Effector memory CD8-positive, alpha-beta T cell (primary cell): ENCODE data around the gene PLA2G4F.
A peak's percentile ranks its signal among the peaks of the same experiment; 100 is the strongest.

ENCODE experiments used
- ATAC-seq: fragments of 150-1000 bp; cut with Tn5 transposase; replicated peaks from 2 replicates; pipeline ENCODE4 v1.10.0; 2021; ENCODE audit warnings: mild to moderate bottlenecking, moderate library complexity
- DNase-seq, 3 experiments: peaks; one replicate each; pipeline ENCODE4 v3.0.0; 2021
- H3K27ac Mint-ChIP-seq, 2 donors: one replicate each; pipeline ENCODE4 v1.8.0; 2022; ENCODE audit warnings: mild to moderate bottlenecking in 2 of 2, mixed read lengths in 2 of 2, moderate library complexity in 2 of 2
- H3K27me3 Mint-ChIP-seq, 2 donors: one replicate each; pipeline ENCODE4 v1.8.0; 2022; ENCODE audit warnings: mixed read lengths in 2 of 2
- H3K36me3 Mint-ChIP-seq: one replicate; pipeline ENCODE4 v1.8.0; 2022; ENCODE audit warnings: mild to moderate bottlenecking, moderate library complexity, mixed read lengths; ENCODE audit not compliant: insufficient read depth
- H3K4me1 Mint-ChIP-seq, 2 donors: one replicate each; pipeline ENCODE4 v1.8.0; 2022; ENCODE audit warnings: low read depth in 2 of 2, mixed read lengths in 2 of 2
- H3K4me3 Mint-ChIP-seq, 2 donors: one replicate each; pipeline ENCODE4 v1.8.0; 2022; ENCODE audit warnings: mild to moderate bottlenecking in 2 of 2, mixed read lengths in 2 of 2, moderate library complexity in 2 of 2
- H3K9me3 Mint-ChIP-seq, 2 donors: one replicate each; pipeline ENCODE4 v1.8.0; 2022; ENCODE audit warnings: mixed read lengths in 2 of 2
- total RNA-seq, 9 experiments: gene quantifications; one replicate each; lab custom pipeline; 2026; lab: John Stamatoyannopoulos, UW

The PLA2G4F gene, protein sequence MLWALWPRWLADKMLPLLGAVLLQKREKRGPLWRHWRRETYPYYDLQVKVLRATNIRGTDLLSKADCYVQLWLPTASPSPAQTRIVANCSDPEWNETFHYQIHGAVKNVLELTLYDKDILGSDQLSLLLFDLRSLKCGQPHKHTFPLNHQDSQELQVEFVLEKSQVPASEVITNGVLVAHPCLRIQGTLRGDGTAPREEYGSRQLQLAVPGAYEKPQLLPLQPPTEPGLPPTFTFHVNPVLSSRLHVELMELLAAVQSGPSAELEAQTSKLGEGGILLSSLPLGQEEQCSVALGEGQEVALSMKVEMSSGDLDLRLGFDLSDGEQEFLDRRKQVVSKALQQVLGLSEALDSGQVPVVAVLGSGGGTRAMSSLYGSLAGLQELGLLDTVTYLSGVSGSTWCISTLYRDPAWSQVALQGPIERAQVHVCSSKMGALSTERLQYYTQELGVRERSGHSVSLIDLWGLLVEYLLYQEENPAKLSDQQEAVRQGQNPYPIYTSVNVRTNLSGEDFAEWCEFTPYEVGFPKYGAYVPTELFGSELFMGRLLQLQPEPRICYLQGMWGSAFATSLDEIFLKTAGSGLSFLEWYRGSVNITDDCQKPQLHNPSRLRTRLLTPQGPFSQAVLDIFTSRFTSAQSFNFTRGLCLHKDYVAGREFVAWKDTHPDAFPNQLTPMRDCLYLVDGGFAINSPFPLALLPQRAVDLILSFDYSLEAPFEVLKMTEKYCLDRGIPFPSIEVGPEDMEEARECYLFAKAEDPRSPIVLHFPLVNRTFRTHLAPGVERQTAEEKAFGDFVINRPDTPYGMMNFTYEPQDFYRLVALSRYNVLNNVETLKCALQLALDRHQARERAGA
- total RNA-seq: 0 to 0.11 (median 0.06) reads per million in 9 experiments

- DNase-seq (no peak), ATAC-seq (no peak)
- no peaks in the 10 kb centered on the region for H3K9me3 Mint-ChIP-seq
- H3K36me3 Mint-ChIP-seq: no peaks in the 10 kb centered on the region
- H3K4me1 Mint-ChIP-seq: no peaks in the 10 kb centered on the region
- H3K4me3 Mint-ChIP-seq: no peak within 1 kb of the TSS
- no peaks in the 10 kb centered on the region for H3K27me3 Mint-ChIP-seq
- no peak within 1 kb of the TSS for H3K27ac Mint-ChIP-seq
These were observed at the start of gene PLA2G4F for GRCh38 chr15:42156243-42156922. PLA2G4F (minus strand) TSS chr15:42156636; CDS start chr15:42156549, 87 bp downstream.

DNA sequence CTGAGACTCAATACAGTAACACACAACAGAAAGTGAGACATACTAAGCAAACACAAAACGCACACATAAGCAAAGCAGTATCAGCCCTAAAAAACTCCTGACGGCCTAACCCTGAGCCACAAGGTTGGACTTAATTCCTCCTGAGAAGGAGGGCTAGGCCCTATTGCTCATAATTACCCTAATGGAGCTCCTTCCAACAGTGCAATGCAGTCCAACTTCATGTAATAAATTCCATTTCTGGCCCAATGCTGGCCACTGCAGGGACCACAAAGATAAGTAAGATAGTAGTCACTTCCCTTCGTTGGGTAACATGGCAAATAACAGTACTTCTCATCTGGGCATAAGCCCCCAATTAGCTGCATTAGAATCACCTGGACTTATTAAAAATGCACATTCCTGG, 47.5 kb upstream of the PLA2G4F start:
- no peak overlapping the region for H3K27ac Mint-ChIP-seq
- no peaks in the 10 kb centered on the region for H3K9me3 Mint-ChIP-seq
- peaks cover 7% of the 10 kb centered on the region for H3K36me3 Mint-ChIP-seq
- DNase-seq (no peak), ATAC-seq (no peak)
- H3K4me3 Mint-ChIP-seq: no peak overlapping the region
- no peaks in the 10 kb centered on the region for H3K27me3 Mint-ChIP-seq
- H3K4me1 Mint-ChIP-seq: peaks cover 31 to 53% of the 10 kb centered on the region in 2 donors

DNA sequence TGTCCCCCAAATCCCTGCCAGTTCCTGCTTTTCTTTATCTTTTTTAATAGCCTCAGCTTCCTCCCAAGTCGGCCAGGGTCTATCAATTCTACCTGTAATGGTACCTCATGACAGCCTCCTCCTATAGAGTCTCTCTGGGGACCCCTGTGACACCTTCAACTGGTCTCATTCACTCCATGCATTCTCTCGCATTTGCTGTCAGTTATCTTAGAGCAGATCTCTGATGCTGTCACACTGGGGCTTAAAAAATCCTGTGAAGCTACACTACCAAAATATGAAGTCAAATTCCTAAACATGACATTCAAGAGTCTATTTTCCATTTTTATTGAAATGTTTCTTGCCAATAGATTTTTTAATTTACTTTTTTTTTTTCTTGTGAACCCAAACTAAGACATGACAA, 46.2 kb upstream of the PLA2G4F start:
- peaks cover 12% of the 10 kb centered on the region for H3K36me3 Mint-ChIP-seq
- no peak overlapping the region for H3K4me3 Mint-ChIP-seq
- H3K4me1 Mint-ChIP-seq: peaks cover 25 to 47% of the 10 kb centered on the region in 2 donors
- H3K9me3 Mint-ChIP-seq: no peaks in the 10 kb centered on the region
- H3K27me3 Mint-ChIP-seq: no peaks in the 10 kb centered on the region
- H3K27ac Mint-ChIP-seq: peak overlapping the region in 1 of 2 donors; percentile 90
- ATAC-seq: no peak
- DNase-seq: no peak

- no peaks in the 10 kb centered on the region for H3K27me3 Mint-ChIP-seq
- no peak overlapping the region for H3K4me3 Mint-ChIP-seq
- ATAC-seq (no peak), DNase-seq (no peak)
- no peaks in the 10 kb centered on the region for H3K9me3 Mint-ChIP-seq
- peaks cover 18 to 39% of the 10 kb centered on the region in 2 donors for H3K4me1 Mint-ChIP-seq
- peaks cover 18% of the 10 kb centered on the region for H3K36me3 Mint-ChIP-seq
- H3K27ac Mint-ChIP-seq: no peak overlapping the region
These were observed 45.4 kb upstream of the PLA2G4F start for GRCh38 chr15:42201801-42202200.

DNA sequence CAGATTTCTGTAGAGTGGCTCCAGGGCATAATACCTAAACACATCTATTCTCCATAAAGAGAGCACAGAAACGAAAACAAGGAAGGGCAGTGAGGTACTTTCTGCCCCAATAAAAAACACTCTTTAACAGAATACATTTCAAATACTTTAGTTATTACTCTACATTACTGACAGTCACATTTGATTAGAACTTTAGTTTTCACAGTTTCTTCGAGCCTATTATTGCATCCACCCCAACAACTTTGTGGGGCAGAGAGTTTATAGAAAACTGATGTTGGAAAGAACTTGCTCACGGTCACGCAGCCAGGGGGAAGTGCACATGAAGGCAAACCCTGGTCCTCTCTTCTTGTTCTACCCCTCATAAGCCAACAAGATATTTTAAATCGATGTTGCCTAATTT, 42.7 kb upstream of the PLA2G4F start:
- no peak for ATAC-seq

GRCh38 chr15:42198516-42198915, 42.1 kb upstream of the PLA2G4F start:
- Mint-ChIP-seq H3K9me3 (no peaks in the 10 kb centered on the region), H3K27me3 (no peaks in the 10 kb centered on the region), H3K4me3 (no peak overlapping the region), H3K4me1 (peaks cover 6 to 29% of the 10 kb centered on the region in 2 donors), H3K36me3 (peaks cover 26% of the 10 kb centered on the region), H3K27ac (no peak overlapping the region)
- ATAC-seq (no peak), DNase-seq (no peak)

More for the DNA sequence above, 42.7 kb upstream of the PLA2G4F start:
- Mint-ChIP-seq H3K27me3 (no peaks in the 10 kb centered on the region), H3K9me3 (no peaks in the 10 kb centered on the region), H3K4me1 (peaks cover 3 to 30% of the 10 kb centered on the region in 2 donors), H3K36me3 (peaks cover 25% of the 10 kb centered on the region), H3K4me3 (no peak overlapping the region), H3K27ac (peak overlapping the region in 1 of 2 donors; percentile 7)
- no peak for DNase-seq

DNA sequence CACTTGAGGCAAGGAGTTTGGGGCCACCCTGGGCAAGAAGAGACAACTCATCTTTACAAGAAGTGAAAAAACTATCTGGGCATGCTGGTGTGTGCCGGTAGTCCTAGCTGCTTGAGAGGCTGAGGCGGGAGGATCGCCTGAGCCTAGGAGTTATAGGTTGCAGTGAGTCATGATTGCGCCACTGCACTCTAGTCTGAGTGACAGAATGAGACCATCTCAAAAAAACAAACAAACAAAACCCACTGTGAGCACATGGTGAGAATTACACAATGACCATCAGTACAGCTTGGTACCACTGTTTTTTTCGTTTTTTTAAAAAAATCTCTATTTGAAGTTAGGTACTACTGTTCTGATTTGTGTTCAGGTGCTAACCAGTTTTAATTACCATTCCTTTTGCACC, 38.1 kb upstream of the PLA2G4F start:
- Mint-ChIP-seq H3K27me3 (no peaks in the 10 kb centered on the region), H3K9me3 (no peaks in the 10 kb centered on the region), H3K4me3 (no peak overlapping the region), H3K4me1 (peaks cover 3 to 21% of the 10 kb centered on the region in 2 donors), H3K27ac (peak overlapping the region in 1 of 2 donors; percentile 84), H3K36me3 (peaks cover 36% of the 10 kb centered on the region)
- ATAC-seq (no peak), DNase-seq (no peak)

DNA sequence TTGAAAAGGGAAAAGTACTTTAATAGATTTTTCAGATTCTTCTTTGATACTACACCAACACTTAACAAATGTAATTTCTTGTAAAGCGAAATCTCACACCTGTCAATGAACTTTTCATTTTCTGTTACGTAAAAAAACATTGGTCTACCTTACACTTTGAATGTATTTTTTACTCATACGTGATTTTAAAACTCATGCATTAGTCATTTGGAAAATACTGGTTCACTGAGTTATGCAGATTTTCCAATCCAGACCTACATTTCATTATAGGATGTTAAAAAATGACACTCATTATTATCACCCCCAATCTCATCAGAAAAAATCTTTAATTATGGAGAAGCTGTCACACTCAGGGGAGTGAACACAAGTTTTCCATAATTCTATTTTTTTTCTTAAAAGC, 36.9 kb upstream of the PLA2G4F start:
- H3K27ac Mint-ChIP-seq: peak overlapping the region in 1 of 2 donors; percentile 84

DNA sequence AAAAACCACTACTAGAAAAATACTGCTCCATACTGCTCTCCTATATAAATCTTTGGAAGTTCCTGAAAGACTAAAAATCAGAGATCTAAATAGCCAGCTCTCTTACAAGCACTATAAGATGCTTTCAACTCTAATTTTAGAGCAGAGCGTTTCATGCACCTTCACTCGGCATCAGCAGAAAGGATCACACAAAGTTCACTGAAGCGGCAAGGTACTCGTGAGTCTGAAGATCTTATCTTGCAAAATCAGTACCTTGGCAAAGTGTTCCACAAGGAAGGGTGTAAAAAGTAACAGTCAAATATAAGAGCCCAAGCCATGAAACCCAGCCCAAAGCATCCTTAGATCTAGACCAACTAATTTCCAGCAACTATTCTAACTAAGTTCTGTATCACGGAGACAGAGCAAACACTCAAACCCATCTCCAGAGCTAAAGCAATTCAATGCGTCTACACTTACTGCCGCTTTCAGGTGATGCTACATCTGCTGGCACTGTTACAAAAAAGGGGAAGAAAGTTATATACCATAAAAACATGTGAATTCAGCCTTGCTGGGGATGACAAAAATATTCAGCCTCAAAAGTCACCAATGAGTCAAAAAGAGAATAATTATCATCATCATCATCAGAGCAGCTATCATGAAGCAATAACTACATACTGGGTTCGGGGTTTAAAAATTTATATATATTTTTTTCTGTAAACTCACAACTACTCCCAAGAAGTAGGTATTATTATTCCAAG, 35.3 kb upstream of the PLA2G4F start:
- no peaks in the 10 kb centered on the region for H3K9me3 Mint-ChIP-seq
- DNase-seq: no peak
- H3K27me3 Mint-ChIP-seq: no peaks in the 10 kb centered on the region
- H3K4me1 Mint-ChIP-seq: peaks cover 3 to 21% of the 10 kb centered on the region in 2 donors
- ATAC-seq: no peak
- peaks cover 46% of the 10 kb centered on the region for H3K36me3 Mint-ChIP-seq
- no peak overlapping the region for H3K27ac Mint-ChIP-seq
- no peak overlapping the region for H3K4me3 Mint-ChIP-seq

More for the DNA sequence above, 36.9 kb upstream of the PLA2G4F start:
- H3K4me1 Mint-ChIP-seq: peaks cover 3 to 21% of the 10 kb centered on the region in 2 donors
- ATAC-seq (no peak), DNase-seq (no peak)
- H3K9me3 Mint-ChIP-seq: no peaks in the 10 kb centered on the region
- peaks cover 41% of the 10 kb centered on the region for H3K36me3 Mint-ChIP-seq
- no peaks in the 10 kb centered on the region for H3K27me3 Mint-ChIP-seq
- no peak overlapping the region for H3K4me3 Mint-ChIP-seq

GRCh38 chr15:42190370-42190769, 33.9 kb upstream of the PLA2G4F start:
- peaks cover 58% of the 10 kb centered on the region for H3K36me3 Mint-ChIP-seq
- DNase-seq (no peak), ATAC-seq (no peak)
- H3K27ac Mint-ChIP-seq: peak overlapping the region in 1 of 2 donors; percentile 9
- H3K9me3 Mint-ChIP-seq: no peaks in the 10 kb centered on the region
- H3K27me3 Mint-ChIP-seq: no peaks in the 10 kb centered on the region
- H3K4me3 Mint-ChIP-seq: no peak overlapping the region
- peaks cover 3 to 14% of the 10 kb centered on the region in 2 donors for H3K4me1 Mint-ChIP-seq

GRCh38 chr15:42185801-42186200, 29.4 kb upstream of the PLA2G4F start:
- no peak for ATAC-seq
- H3K4me1 Mint-ChIP-seq: no peaks in the 10 kb centered on the region
- H3K27ac Mint-ChIP-seq: peak overlapping the region in 1 of 2 donors; percentile 6
- no peaks in the 10 kb centered on the region for H3K27me3 Mint-ChIP-seq
- H3K36me3 Mint-ChIP-seq: peaks cover 86% of the 10 kb centered on the region
- no peak for DNase-seq
- H3K9me3 Mint-ChIP-seq: no peaks in the 10 kb centered on the region
- no peak overlapping the region for H3K4me3 Mint-ChIP-seq

- no peak for DNase-seq
- H3K27me3 Mint-ChIP-seq: no peaks in the 10 kb centered on the region
- H3K4me3 Mint-ChIP-seq: no peak overlapping the region
- H3K9me3 Mint-ChIP-seq: no peaks in the 10 kb centered on the region
- no peak for ATAC-seq
- no peaks in the 10 kb centered on the region for H3K4me1 Mint-ChIP-seq
- H3K27ac Mint-ChIP-seq: no peak overlapping the region
- peaks cover 91% of the 10 kb centered on the region for H3K36me3 Mint-ChIP-seq
These were observed 28.3 kb upstream of the PLA2G4F start for GRCh38 chr15:42184736-42185135.

DNA sequence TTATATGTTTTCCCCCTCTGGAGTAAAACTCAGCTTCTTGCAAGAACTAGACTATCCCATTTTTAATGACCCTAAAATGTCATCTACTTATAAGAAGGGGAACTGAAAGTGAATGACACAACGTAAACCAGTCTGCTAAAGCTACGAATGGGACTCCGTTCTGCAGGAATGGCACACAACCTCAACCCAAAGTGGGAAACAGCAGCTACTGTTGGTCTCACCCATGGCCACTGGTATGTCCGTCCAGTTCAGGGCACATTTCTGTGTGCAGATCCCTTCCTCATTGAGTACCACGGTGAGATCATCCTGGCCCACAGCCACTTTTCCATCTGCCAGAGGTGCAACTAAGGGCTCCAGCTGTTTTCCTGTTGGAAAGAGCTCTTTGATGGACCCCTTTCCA, 27.9 kb upstream of the PLA2G4F start:
- ATAC-seq: no peak
- Mint-ChIP-seq H3K9me3 (no peaks in the 10 kb centered on the region), H3K4me3 (no peak overlapping the region), H3K36me3 (peaks cover 87% of the 10 kb centered on the region), H3K27ac (no peak overlapping the region), H3K4me1 (no peaks in the 10 kb centered on the region), H3K27me3 (no peaks in the 10 kb centered on the region)
- no peak for DNase-seq
